A549 treated with Mapracorat at 1 μM for 4 hours (cell line): ENCODE results near the gene ADCY1. TPM values are rescaled to one million over a fixed set of nuclear protein-coding genes. Genes with fewer than 3 reads are reported as not detected.

ENCODE experiments used
- total RNA-seq: library from RNA; stranded (reverse); fragments of 200-300 nt; extraction: Qiagen RNA extraction; gene quantifications from 5 replicates; pipeline ENCODE4 v1.2.3, GENCODE V29; 2022

The ADCY1 gene
- total RNA-seq, result 1.9 to 2.9 TPM (median 2.1 TPM) in 5 replicates

DNA sequence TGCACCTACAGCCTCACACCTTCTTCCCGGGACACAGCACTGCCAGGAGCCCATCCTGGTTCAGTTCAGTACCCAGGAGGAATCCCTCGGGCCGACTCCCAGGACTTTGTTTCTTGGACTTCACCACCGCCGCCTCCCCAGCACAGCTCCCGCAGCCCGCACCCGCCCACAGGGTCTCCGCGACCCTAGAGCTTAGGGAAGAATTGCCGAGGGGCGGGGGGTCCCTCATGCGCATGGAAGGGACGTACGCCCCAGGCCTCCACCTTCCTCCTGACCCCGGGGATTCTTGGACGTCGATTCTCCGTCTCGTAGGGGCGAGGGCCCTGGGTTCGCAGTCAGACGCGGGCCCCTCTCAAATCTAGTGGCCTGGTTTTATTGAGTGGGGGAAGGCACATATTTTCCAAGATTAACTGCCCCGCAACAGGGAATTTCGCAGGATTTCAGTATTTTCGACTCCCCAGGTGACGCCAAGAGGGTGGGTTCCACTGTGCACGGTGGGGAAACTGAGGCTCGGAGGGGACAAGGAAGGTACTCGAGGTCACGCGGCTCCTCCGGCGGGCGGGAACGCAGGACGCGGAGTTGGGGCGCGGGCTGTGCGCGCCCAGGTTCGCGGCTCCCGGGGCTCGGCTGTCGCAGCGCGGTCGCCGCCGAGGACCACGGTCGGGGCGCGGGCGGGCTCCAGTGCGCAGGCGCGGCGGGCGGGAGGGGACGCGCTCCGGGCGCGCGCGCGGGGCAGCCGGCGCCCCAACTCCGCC lies at the start of gene ADCY1:
Gene ADCY1, plus strand, starts transcription at position 708 of the 755 bp plus-strand sequence. CDS start 176 bp downstream, outside the sequence.

